PC-3 (cell line): ENCODE data around the gene EFNB3. TPM values are rescaled to one million over a fixed set of nuclear protein-coding genes. Genes with fewer than 3 reads are reported as not detected.

Experiments
- ATAC-seq: fragments of 200-7000 bp; cut with Tn5 transposase; 2 replicates; pipeline ENCODE4 v1.9.1; 2020; ENCODE audit warnings: mild to moderate bottlenecking, moderate library complexity
- BruUV-seq: library from RNA; stranded (reverse); fragments of 400-500 nt; replicated peaks from 2 replicates; lab custom pipeline; 2021; lab: Mats Ljungman, UMichigan
- CTCF ChIA-PET: fragments of 300-600 bp; sonication (Branson Sonifier 250); formaldehyde crosslinking; loops from one replicate; lab custom pipeline; 2022; ENCODE audit warnings: antibody characterized with exemption; lab: Charles Lee
- POLR2A ChIA-PET: fragments of 300-600 bp; sonication (Branson Sonifier 250); formaldehyde crosslinking; loops from one replicate; lab custom pipeline; 2022; ENCODE audit warnings: antibody characterized with exemption; ENCODE audit not compliant: unreplicated experiment; lab: Charles Lee
- DNase-seq: peaks from one replicate; pipeline ENCODE4 v3.0.0-alpha.2; 2015
- H2AFZ ChIP-seq: fragments of 300-600 bp; sonication (generic); 2 replicates; pipeline ENCODE4 v1.6.0; 2016; ENCODE audit warnings: antibody characterized with exemption, low read length
- H3F3A ChIP-seq: fragments of 300-600 bp; sonication (generic); one replicate; pipeline ENCODE4 v1.6.0; 2017; ENCODE audit warnings: antibody characterized with exemption, low read length, control low read depth, mild to moderate bottlenecking; ENCODE audit not compliant: unreplicated experiment
- H3K27ac ChIP-seq: fragments of 300-600 bp; sonication (generic); 2 replicates; pipeline ENCODE4 v1.5.1; 2016; ENCODE audit warnings: mild to moderate bottlenecking, low read length
- H3K27me3 ChIP-seq: fragments of 300-600 bp; sonication (generic); 2 replicates; pipeline ENCODE4 v1.6.1; 2016; ENCODE audit warnings: low read length, mixed read lengths
- H3K36me3 ChIP-seq: fragments of 300-600 bp; sonication (generic); 2 replicates; pipeline ENCODE4 v1.6.1; 2016; ENCODE audit warnings: low read depth, mixed run types, low read length, mixed read lengths
- H3K4me1 ChIP-seq: fragments of 300-600 bp; sonication (generic); 2 replicates; pipeline ENCODE4 v1.5.1; 2016; ENCODE audit warnings: low read length; ENCODE audit not compliant: insufficient read depth
- H3K4me2 ChIP-seq: fragments of 300-600 bp; sonication (generic); 2 replicates; pipeline ENCODE4 v1.6.0; 2016; ENCODE audit warnings: low read length
- H3K4me3 ChIP-seq: fragments of 300-600 bp; sonication (generic); 2 replicates; pipeline ENCODE4 v1.5.1; 2016; ENCODE audit warnings: mild to moderate bottlenecking, low read length, mixed read lengths
- H3K79me2 ChIP-seq: fragments of 300-600 bp; sonication (generic); 2 replicates; pipeline ENCODE4 v1.6.1; 2017; ENCODE audit warnings: low read length, mixed read lengths
- H3K9ac ChIP-seq: fragments of 300-600 bp; sonication (generic); 2 replicates; pipeline ENCODE4 v1.6.0; 2016; ENCODE audit warnings: mild to moderate bottlenecking, low read length
- H3K9me2 ChIP-seq: fragments of 300-600 bp; sonication (generic); replicated peaks from 2 replicates; pipeline ENCODE4 v1.6.1; 2016; ENCODE audit warnings: mixed run types, low read length, mixed read lengths
- H3K9me3 ChIP-seq: fragments of 300-600 bp; sonication (generic); 2 replicates; pipeline ENCODE4 v1.6.1; 2016; ENCODE audit warnings: low read length, mixed read lengths
- H4K20me1 ChIP-seq: fragments of 300-600 bp; sonication (generic); 2 replicates; pipeline ENCODE4 v1.6.1; 2016; ENCODE audit warnings: low read length, mixed read lengths
- CTCF ChIP-seq: fragments of 300-600 bp; sonication (generic); conservative IDR thresholded peaks from 2 replicates; pipeline ENCODE4 v1.5.1; 2017; ENCODE audit warnings: antibody characterized with exemption, low read depth, mild to moderate bottlenecking, low read length
- EZH2 ChIP-seq: fragments of 300-600 bp; sonication (generic); IDR thresholded peaks from one replicate; pipeline ENCODE4 v1.6.1; 2017; ENCODE audit warnings: antibody characterized with exemption, mild to moderate bottlenecking, low read length; ENCODE audit not compliant: unreplicated experiment
- EZH2phosphoT487 ChIP-seq: fragments of 300-600 bp; sonication (generic); IDR thresholded peaks from 2 replicates; pipeline ENCODE4 v1.6.1; 2018; ENCODE audit warnings: mild to moderate bottlenecking, antibody characterized with exemption, low read length, borderline replicate concordance
- intact Hi-C: fragments of 100-400 bp; cut with micrococcal nuclease; formaldehyde crosslinking; loops from 2 replicates; pipeline ENCODE4 v1.9.0; 2023
- total RNA-seq: library from RNA; depleted of rRNA; stranded (reverse); fragments of >200 nt; gene quantifications from 2 replicates; pipeline ENCODE4 v1.2.3, GENCODE V29; 2014

The EFNB3 gene
- total RNA-seq, 1 experiment from 2014 or later, result 4.9 TPM

DNA sequence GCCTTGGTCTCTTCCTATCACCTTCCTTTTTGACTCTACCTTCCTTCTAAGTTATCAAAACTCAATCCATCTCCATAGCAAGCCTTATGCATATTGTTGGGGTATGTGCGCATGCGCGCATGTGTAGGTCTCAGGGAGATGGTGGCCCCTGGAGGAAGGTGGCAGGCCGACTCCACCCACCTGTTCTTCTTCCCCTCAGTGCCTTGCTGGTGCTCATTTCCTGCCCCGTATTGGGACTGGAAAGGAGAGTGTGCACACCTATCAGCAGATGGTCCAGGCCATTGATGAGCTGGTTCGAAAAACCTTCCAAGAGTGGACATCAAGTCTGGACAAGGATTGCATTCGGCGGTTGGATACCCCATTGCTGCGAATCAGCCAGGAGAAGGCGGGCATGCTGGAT, 37.7 kb downstream of the EFNB3 start:
- Histone ChIP-seq H3K4me2 (no peak overlapping the region), H4K20me1 (no peaks in the 10 kb centered on the region), H3K36me3 (no peaks in the 10 kb centered on the region), H3K4me1 (peaks cover 19% of the 10 kb centered on the region), H3F3A (no peaks in the 10 kb centered on the region), H3K27me3 (no peaks in the 10 kb centered on the region), H3K79me2 (no peaks in the 10 kb centered on the region), H2AFZ (no peak overlapping the region), H3K9me3 (no peaks in the 10 kb centered on the region), H3K9me2 (no peaks in the 10 kb centered on the region), H3K4me3 (no peak overlapping the region), H3K27ac (no peak overlapping the region), H3K9ac (no peak overlapping the region)
- intact Hi-C loops, result loop anchor here (1.0 to 5.0 kb wide), 2 partner anchors 40 to 100 kb away; no protein-coding TSS in a partner anchor
- ChIA-PET POLR2A (interaction anchor here (0.7 kb wide), 1 partner anchor 37 kb away, joined by 3 read pairs; no protein-coding TSS in a partner anchor), CTCF (interaction anchor here (3.6 kb wide), 1 partner anchor 40 kb away, joined by 39 read pairs; no protein-coding TSS in a partner anchor)
- DNase-seq, result no peak
- no peak for TF ChIP-seq EZH2
- no peak for TF ChIP-seq EZH2phosphoT487
- no peak for TF ChIP-seq CTCF
- BruUV-seq, result no TSS peak
- ATAC-seq, result no peak

DNA sequence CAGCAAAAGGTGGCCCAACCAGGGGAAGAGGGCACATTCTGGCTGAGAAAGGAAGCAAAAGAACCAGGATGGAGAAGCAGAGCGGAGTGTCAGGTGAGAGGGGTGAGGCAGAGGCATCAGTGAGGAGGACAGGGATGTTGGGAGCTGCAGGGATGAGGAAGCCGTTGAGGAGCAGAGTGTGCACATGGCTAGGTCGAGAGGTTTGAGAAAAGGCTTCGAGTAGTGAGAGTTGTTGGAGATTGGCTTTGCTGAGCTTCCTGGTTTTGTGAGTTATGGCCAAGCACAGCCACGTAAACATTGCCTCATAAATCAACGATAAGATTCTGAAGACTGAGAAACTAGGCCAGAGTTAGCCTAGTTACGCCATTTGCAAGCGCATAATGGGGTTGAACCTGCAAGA, 39.4 kb downstream of the EFNB3 start:
- no peaks in the 10 kb centered on the region for H3K27me3 ChIP-seq
- DNase-seq (no peak), ATAC-seq (no peak)
- H2AFZ ChIP-seq, result no peak overlapping the region
- no peaks in the 10 kb centered on the region for H3K9me3 ChIP-seq
- no peaks in the 10 kb centered on the region for H3K36me3 ChIP-seq
- no peak overlapping the region for H3K27ac ChIP-seq
- no peak overlapping the region for H3K4me3 ChIP-seq
- peaks cover 25% of the 10 kb centered on the region for H3K4me1 ChIP-seq
- no peak overlapping the region for H3K9ac ChIP-seq
- no TSS peak for BruUV-seq
- intact Hi-C loops, result loop anchor here (5.0 kb wide), 1 partner anchor 98 kb away; no protein-coding TSS in a partner anchor
- H3K9me2 ChIP-seq, result no peaks in the 10 kb centered on the region
- H4K20me1 ChIP-seq, result no peaks in the 10 kb centered on the region
- ChIA-PET POLR2A (no interaction called here), CTCF (interaction anchor here (0.7 to 3.6 kb wide), 4 partner anchors 38 to 113 kb away, joined by 3 to 39 read pairs (median 18); partner anchors contain the start of genes KDM6B and NAA38)
- H3F3A ChIP-seq, result no peaks in the 10 kb centered on the region
- TF ChIP-seq EZH2 (no peak), CTCF (no peak), EZH2phosphoT487 (no peak)
- no peak overlapping the region for H3K4me2 ChIP-seq
- no peaks in the 10 kb centered on the region for H3K79me2 ChIP-seq

DNA sequence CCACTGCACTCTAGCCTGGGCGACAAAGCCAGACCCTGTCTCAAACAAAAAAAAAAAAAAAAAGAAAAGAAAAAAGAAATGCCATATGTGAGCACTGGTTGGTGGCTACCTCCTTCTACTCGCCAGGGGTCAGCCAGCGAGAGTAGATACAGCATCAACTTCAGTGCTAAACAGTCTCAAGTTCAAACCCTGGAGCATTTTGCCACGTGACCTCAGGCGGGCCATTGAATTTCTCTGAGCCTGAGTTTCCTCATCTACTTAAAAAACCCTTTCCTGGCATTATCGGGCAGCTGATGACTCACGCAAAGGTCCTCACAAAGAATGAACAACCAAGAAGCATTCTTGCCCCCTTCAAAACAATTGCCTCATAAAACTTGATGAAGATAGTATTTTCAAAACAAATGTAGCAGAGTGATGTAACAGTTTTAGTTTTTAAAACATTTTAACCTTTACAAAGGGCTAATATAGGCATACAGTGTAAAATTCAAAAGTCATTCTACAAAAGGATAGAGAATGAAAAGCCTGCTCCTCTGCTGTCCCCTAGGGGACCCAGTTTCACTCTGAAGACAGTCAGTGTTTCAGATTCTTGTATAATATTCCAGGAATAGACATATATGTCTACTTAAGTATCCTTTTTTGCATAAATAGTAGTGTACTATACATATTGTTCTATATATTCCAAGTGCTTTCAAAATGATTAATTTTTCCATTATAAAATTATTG, 40.9 kb downstream of the EFNB3 start:
- Histone ChIP-seq H2AFZ (no peak overlapping the region), H3K4me2 (peak overlapping the region; percentile 42; the same call in 1 of the 2 replicates), H3K36me3 (no peaks in the 10 kb centered on the region), H3K9me2 (no peaks in the 10 kb centered on the region), H3K4me1 (peaks cover 34% of the 10 kb centered on the region), H3K27me3 (no peaks in the 10 kb centered on the region), H3K9me3 (no peaks in the 10 kb centered on the region), H3K79me2 (no peaks in the 10 kb centered on the region), H3K4me3 (no peak overlapping the region), H3F3A (peaks cover 5% of the 10 kb centered on the region), H4K20me1 (no peaks in the 10 kb centered on the region), H3K27ac (peak overlapping the region; percentile 12; the same call in 1 of the 2 replicates), H3K9ac (no peak overlapping the region)
- no TSS peak for BruUV-seq
- ATAC-seq (peak; percentile 42), DNase-seq (peak; percentile 82)
- intact Hi-C loops, result loop anchor here (5.0 kb wide), 1 partner anchor 76 kb away; no protein-coding TSS in a partner anchor
- TF ChIP-seq EZH2phosphoT487 (no peak), EZH2 (no peak), CTCF (peak; percentile 35; the same call in 1 of the 2 replicates)
- ChIA-PET CTCF (no interaction called here), POLR2A (no interaction called here)
